CD4-positive, alpha-beta T cell (primary cell): ENCODE data around the gene STX8. TPM values are rescaled to one million over a fixed set of nuclear protein-coding genes. Genes with fewer than 3 reads are reported as not detected.
"Not testable (repeated sequence)": the region's sequence is repeated elsewhere in the genome, so short reads cannot be mapped to it uniquely, and the experiment has no call there.

Experiments used
- ATAC-seq: fragments of 200-7000 bp; cut with Tn5 transposase; one replicate; pipeline ENCODE4 v1.10.0; 2022; ENCODE audit warnings: mild to moderate bottlenecking; ENCODE audit not compliant: poor library complexity
- CTCF ChIA-PET: fragments of 350-600 bp; sonication (Branson Sonifier 250); formaldehyde crosslinking; loops from one replicate; lab custom pipeline; 2021; ENCODE audit warnings: antibody characterized with exemption, inconsistent platforms; lab: Charles Lee
- POLR2A ChIA-PET: fragments of 350-600 bp; sonication (Branson Sonifier 250); formaldehyde crosslinking; loops from one replicate; lab custom pipeline; 2021; ENCODE audit warnings: antibody characterized with exemption, inconsistent platforms; lab: Charles Lee
- DNase-seq, 14 experiments: peaks; one replicate each; pipeline ENCODE4 v3.0.0-alpha.2; 2013 to 2020; ENCODE audit warnings: mixed read lengths in 2 of 14
- H3K27ac ChIP-seq, 2 donors: one replicate each; pipeline versions ENCODE4 v1.5.1 to v1.7.0; 2013; ENCODE audit warnings: low read length in 2 of 2, low read depth in 1 of 2, mild to moderate bottlenecking in 1 of 2
- H3K27me3 ChIP-seq, 2 experiments: 1 replicate in 1 of 2; 2 replicates in 1 of 2; pipeline versions ENCODE4 v1.6.1 to v1.7.0; 2013; ENCODE audit warnings: low read length in 2 of 2, control low read depth in 1 of 2, mild to moderate bottlenecking in 1 of 2, moderate library complexity in 1 of 2; ENCODE audit not compliant: insufficient read depth in 2 of 2, control insufficient read depth in 1 of 2
- H3K36me3 ChIP-seq: one replicate; pipeline ENCODE4 v1.6.1; 2013; ENCODE audit warnings: low read length, control low read depth; ENCODE audit not compliant: insufficient read depth
- H3K4me1 ChIP-seq: one replicate; pipeline ENCODE4 v1.6.1; 2013; ENCODE audit warnings: low read length, control low read depth; ENCODE audit not compliant: insufficient read depth
- H3K4me3 ChIP-seq: one replicate; pipeline ENCODE4 v1.5.1; 2013; ENCODE audit warnings: mild to moderate bottlenecking, low read length, moderate library complexity
- H3K9me3 ChIP-seq, 2 experiments: 1 replicate in 1 of 2; 2 replicates in 1 of 2; pipeline versions ENCODE4 v1.6.1 to v1.7.0; 2013; ENCODE audit warnings: low read length in 2 of 2, mild to moderate bottlenecking in 2 of 2, control low read depth in 1 of 2, moderate library complexity in 1 of 2; ENCODE audit not compliant: control insufficient read depth in 1 of 2, insufficient read depth in 1 of 2
- H3K27ac Mint-ChIP-seq: one replicate; pipeline ENCODE4 v1.8.0; 2020; ENCODE audit warnings: mixed read lengths
- H3K27me3 Mint-ChIP-seq: one replicate; pipeline ENCODE4 v1.8.0; 2021; ENCODE audit warnings: mixed read lengths
- H3K36me3 Mint-ChIP-seq: one replicate; pipeline ENCODE4 v1.8.0; 2021; ENCODE audit warnings: low read depth, mixed read lengths
- H3K4me1 Mint-ChIP-seq: one replicate; pipeline ENCODE4 v1.8.0; 2021; ENCODE audit warnings: low read depth, mixed read lengths
- H3K4me3 Mint-ChIP-seq: one replicate; pipeline ENCODE4 v1.8.0; 2020; ENCODE audit warnings: mild to moderate bottlenecking, mixed read lengths
- H3K9me3 Mint-ChIP-seq: one replicate; pipeline ENCODE4 v1.8.0; 2020; ENCODE audit warnings: mixed read lengths
- intact Hi-C, 2 experiments: fragments of 100-400 bp; cut with DNase I in 1 of 2; cut with micrococcal nuclease in 1 of 2; formaldehyde crosslinking; loops; one replicate each; pipeline versions ENCODE4 v1.15.1 to v1.9.0; 2023 to 2025; cut with DNase I, micrococcal nuclease
- total RNA-seq, 174 experiments: library from RNA in 2 of 174; stranded (reverse) in 2 of 174; gene quantifications; one replicate each; pipeline ENCODE4 v1.2.3 and lab custom pipeline; 2021 to 2026
- TF ChIP-seq, protein P1 (sequence below): fragments of 200-600 bp; IDR thresholded peaks from one replicate; pipeline ENCODE4 v1.8.0; 2022; ENCODE audit warnings: antibody characterized with exemption, mild to moderate bottlenecking

STX8 gene
- total RNA-seq, 2 experiments from 2014 or later: 52.2 to 63.2 TPM

DNA sequence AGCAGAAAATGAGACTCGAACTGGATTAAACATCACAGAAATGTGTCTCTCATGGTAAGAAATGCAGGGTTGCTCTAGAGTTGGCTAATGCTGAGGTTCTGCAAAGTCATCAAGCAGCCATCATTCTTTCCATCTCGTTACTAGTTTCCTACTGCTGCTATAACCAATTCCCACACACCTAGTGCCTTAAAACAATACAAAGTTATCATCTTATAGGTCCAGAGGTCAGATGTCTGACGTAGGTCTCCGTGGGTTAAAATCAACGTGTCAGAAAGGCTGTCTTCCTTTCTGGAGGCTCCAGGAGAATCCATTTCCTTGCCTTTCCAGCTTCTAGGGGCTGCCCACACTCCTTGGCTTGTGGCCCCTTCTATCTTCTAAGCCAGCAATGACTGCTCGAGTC lies 118.6 kb downstream of the STX8 start:
- H3K27ac Mint-ChIP-seq: no peak overlapping the region
- peaks cover 6% of the 10 kb centered on the region for H3K36me3 Mint-ChIP-seq
- TF ChIP-seq, protein P1, sequence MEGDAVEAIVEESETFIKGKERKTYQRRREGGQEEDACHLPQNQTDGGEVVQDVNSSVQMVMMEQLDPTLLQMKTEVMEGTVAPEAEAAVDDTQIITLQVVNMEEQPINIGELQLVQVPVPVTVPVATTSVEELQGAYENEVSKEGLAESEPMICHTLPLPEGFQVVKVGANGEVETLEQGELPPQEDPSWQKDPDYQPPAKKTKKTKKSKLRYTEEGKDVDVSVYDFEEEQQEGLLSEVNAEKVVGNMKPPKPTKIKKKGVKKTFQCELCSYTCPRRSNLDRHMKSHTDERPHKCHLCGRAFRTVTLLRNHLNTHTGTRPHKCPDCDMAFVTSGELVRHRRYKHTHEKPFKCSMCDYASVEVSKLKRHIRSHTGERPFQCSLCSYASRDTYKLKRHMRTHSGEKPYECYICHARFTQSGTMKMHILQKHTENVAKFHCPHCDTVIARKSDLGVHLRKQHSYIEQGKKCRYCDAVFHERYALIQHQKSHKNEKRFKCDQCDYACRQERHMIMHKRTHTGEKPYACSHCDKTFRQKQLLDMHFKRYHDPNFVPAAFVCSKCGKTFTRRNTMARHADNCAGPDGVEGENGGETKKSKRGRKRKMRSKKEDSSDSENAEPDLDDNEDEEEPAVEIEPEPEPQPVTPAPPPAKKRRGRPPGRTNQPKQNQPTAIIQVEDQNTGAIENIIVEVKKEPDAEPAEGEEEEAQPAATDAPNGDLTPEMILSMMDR: no peak
- Histone ChIP-seq H3K9me3 (peaks cover 0 to 5% of the 10 kb centered on the region in 2 experiments), H3K4me1 (no peaks in the 10 kb centered on the region), H3K36me3 (no peaks in the 10 kb centered on the region), H3K4me3 (no peak overlapping the region), H3K27me3 (no peaks in the 10 kb centered on the region), H3K27ac (no peak overlapping the region)
- no peaks in the 10 kb centered on the region for H3K9me3 Mint-ChIP-seq
- H3K4me3 Mint-ChIP-seq: no peak overlapping the region
- CTCF ChIA-PET: no interaction called here
- DNase-seq: no peak
- POLR2A ChIA-PET: no interaction called here
- H3K27me3 Mint-ChIP-seq: no peaks in the 10 kb centered on the region
- H3K4me1 Mint-ChIP-seq: no peaks in the 10 kb centered on the region
- intact Hi-C loops: no loop called here
- ATAC-seq: no peak

DNA sequence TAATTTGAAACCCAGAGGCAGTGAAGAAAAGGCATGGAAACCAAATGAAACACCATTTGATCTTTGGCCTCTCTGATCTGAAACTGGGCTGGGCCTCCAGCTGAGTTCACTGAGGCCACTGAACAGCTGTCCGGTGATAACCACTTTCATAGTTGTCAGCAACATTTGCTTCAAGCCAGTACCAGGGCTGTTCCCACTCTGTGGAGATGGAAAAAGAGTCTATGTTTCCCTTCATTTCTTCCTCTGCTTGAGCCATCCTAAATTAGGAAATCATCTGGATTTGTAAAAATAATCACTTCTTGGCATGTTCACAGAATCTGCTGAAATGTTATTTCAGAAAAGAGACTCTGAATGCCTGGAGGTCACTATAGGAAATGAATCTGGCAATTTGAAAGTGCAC lies 119.3 kb downstream of the STX8 start:
- Mint-ChIP-seq H3K27me3 (no peaks in the 10 kb centered on the region), H3K4me1 (no peaks in the 10 kb centered on the region), H3K9me3 (no peaks in the 10 kb centered on the region), H3K4me3 (no peak overlapping the region), H3K36me3 (peaks cover 6% of the 10 kb centered on the region), H3K27ac (no peak overlapping the region)
- no peaks in the 10 kb centered on the region for H3K27me3 ChIP-seq
- H3K27ac ChIP-seq: no peak overlapping the region
- DNase-seq (no peak), ATAC-seq (no peak)
- H3K4me1 ChIP-seq: no peaks in the 10 kb centered on the region
- POLR2A ChIA-PET: no interaction called here
- H3K36me3 ChIP-seq: no peaks in the 10 kb centered on the region
- TF ChIP-seq, protein P1: no peak
- peaks cover 0 to 5% of the 10 kb centered on the region in 2 experiments for H3K9me3 ChIP-seq
- intact Hi-C loops: no loop called here
- CTCF ChIA-PET: no interaction called here
- H3K4me3 ChIP-seq: no peak overlapping the region

GRCh38 chr17:9451934-9452333 lies 123.7 kb downstream of the STX8 start:
- H3K9me3 Mint-ChIP-seq: no peaks in the 10 kb centered on the region

DNA sequence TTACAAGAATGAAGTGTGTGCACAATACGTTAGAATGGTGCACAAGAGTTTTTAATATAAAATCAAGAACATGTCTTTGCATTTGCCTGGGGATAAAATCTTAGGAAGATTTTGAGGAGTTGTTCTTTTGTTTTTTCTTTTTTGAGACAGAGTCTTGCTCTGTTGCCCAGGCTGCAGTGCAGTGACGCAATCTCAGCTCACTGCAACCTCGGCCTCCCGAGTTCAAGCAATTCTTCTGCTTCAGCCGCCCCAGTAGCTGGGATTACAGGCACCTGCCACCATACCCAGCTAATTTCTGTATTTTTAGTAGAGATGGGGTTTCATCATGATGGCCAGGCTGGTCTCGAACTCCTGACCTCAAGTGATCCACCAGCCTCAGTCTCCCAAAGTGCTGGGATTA lies 128.3 kb downstream of the STX8 start:
- CTCF ChIA-PET, H3K4me3 Mint-ChIP-seq, H3K27ac Mint-ChIP-seq: not testable (repeated sequence)

More at GRCh38 chr17:9451934-9452333, 123.7 kb downstream of the STX8 start:
- Mint-ChIP-seq H3K36me3 (peaks cover 2% of the 10 kb centered on the region), H3K4me1 (no peaks in the 10 kb centered on the region), H3K27me3 (no peaks in the 10 kb centered on the region), H3K4me3 (no peak overlapping the region), H3K27ac (no peak overlapping the region)
- H3K27me3 ChIP-seq: no peaks in the 10 kb centered on the region
- DNase-seq (no peak), ATAC-seq (no peak)
- H3K27ac ChIP-seq: no peak overlapping the region
- intact Hi-C loops: no loop called here
- no peak overlapping the region for H3K4me3 ChIP-seq
- no peaks in the 10 kb centered on the region for H3K9me3 ChIP-seq
- ChIA-PET CTCF (no interaction called here), POLR2A (no interaction called here)
- H3K36me3 ChIP-seq: no peaks in the 10 kb centered on the region
- no peaks in the 10 kb centered on the region for H3K4me1 ChIP-seq
- TF ChIP-seq, protein P1: no peak

More for the DNA sequence above, 128.3 kb downstream of the STX8 start:
- intact Hi-C loops, H3K9me3 ChIP-seq, H3K27ac ChIP-seq, H3K27me3 ChIP-seq, H3K36me3 ChIP-seq, H3K36me3 Mint-ChIP-seq, H3K27me3 Mint-ChIP-seq, H3K4me3 ChIP-seq, H3K4me1 ChIP-seq, DNase-seq, H3K9me3 Mint-ChIP-seq, ATAC-seq, H3K4me1 Mint-ChIP-seq: not testable (repeated sequence)
- POLR2A ChIA-PET: interaction anchor here (1.0 kb wide), 1 partner anchor 11 kb away, joined by 3 read pairs; no protein-coding TSS in a partner anchor
